Keratinocyte (primary cell): Measurements from ENCODE around the gene NDUFS2. TPM values are rescaled to one million over a fixed set of nuclear protein-coding genes. Genes with fewer than 3 reads are reported as not detected.

ENCODE experiments used
- DNase-seq: peaks from one replicate; pipeline ENCODE4 v3.0.0-alpha.2; 2011; ENCODE audit warnings: low read depth, missing footprints, low spot score
- FAIRE-seq: peaks from 2 replicates; lab custom pipeline; 2011; peaks lifted over from hg19 to GRCh38; lab: Jason Lieb, UNC
- H2AFZ ChIP-seq: 2 replicates; pipeline ENCODE4 v1.6.0; 2012; ENCODE audit warnings: low read length, control low read depth, inconsistent platforms; ENCODE audit not compliant: control insufficient read depth
- H3K27ac ChIP-seq: 2 replicates; pipeline ENCODE4 v1.5.1; 2011; ENCODE audit warnings: low read length; ENCODE audit not compliant: control insufficient read depth, insufficient read depth
- H3K27me3 ChIP-seq: 3 replicates; pipeline ENCODE4 v1.6.0; 2011; ENCODE audit warnings: low read length; ENCODE audit not compliant: control insufficient read depth, insufficient read depth; ENCODE audit errors: extremely low read depth
- H3K36me3 ChIP-seq, 2 experiments: 2 replicates in 1 of 2; 3 replicates in 1 of 2; pipeline ENCODE4 v1.5.1; 2011; ENCODE audit warnings: low read length in 2 of 2, mild to moderate bottlenecking in 1 of 2; ENCODE audit not compliant: control insufficient read depth in 2 of 2, insufficient read depth in 2 of 2; ENCODE audit errors: extremely low read depth in 1 of 2
- H3K4me1 ChIP-seq: 3 replicates; pipeline ENCODE4 v1.5.1; 2011; ENCODE audit warnings: low read length; ENCODE audit not compliant: control insufficient read depth, insufficient read depth; ENCODE audit errors: extremely low read depth
- H3K4me2 ChIP-seq: 3 replicates; pipeline ENCODE4 v1.6.0; 2011; ENCODE audit warnings: low read depth, low read length; ENCODE audit not compliant: control insufficient read depth, insufficient read depth; ENCODE audit errors: extremely low read depth
- H3K4me3 ChIP-seq, 3 experiments: fragments of 200-600 bp in 1 of 3; sonication (generic) in 1 of 3; 2 replicates in 2 of 3; 3 replicates in 1 of 3; pipeline ENCODE4 v1.5.1; 2011 to 2016; ENCODE audit warnings: low read length in 3 of 3, mild to moderate bottlenecking in 3 of 3, control low read depth in 2 of 3, inconsistent platforms in 1 of 3, low read depth in 1 of 3, mixed read lengths in 1 of 3, mixed run types in 1 of 3, moderate library complexity in 1 of 3; ENCODE audit not compliant: control insufficient read depth in 2 of 3, insufficient read depth in 2 of 3; ENCODE audit errors: extremely low read depth in 1 of 3
- H3K79me2 ChIP-seq: 2 replicates; pipeline ENCODE4 v1.6.0; 2012; ENCODE audit warnings: low read length; ENCODE audit not compliant: control insufficient read depth, insufficient read depth
- H3K9ac ChIP-seq: 3 replicates; pipeline ENCODE4 v1.6.0; 2011; ENCODE audit warnings: low read length; ENCODE audit not compliant: control insufficient read depth, insufficient read depth; ENCODE audit errors: extremely low read depth
- H3K9me1 ChIP-seq: 3 replicates; pipeline ENCODE4 v1.6.0; 2011; ENCODE audit warnings: low read length; ENCODE audit not compliant: control insufficient read depth, insufficient read depth; ENCODE audit errors: extremely low read depth
- H3K9me3 ChIP-seq: 2 replicates; pipeline ENCODE4 v1.5.1; 2012; ENCODE audit warnings: low read depth, low read length; ENCODE audit not compliant: control insufficient read depth
- H4K20me1 ChIP-seq: 3 replicates; pipeline ENCODE4 v1.6.0; 2011; ENCODE audit warnings: low read length; ENCODE audit not compliant: control insufficient read depth, insufficient read depth; ENCODE audit errors: extremely low read depth
- EZH2 ChIP-seq: IDR thresholded peaks from one replicate; pipeline ENCODE4 v1.6.1; 2012; ENCODE audit warnings: inconsistent platforms, mild to moderate bottlenecking, low read length, moderate library complexity
- dilution Hi-C: fragments of 300-500 bp; cut with MboI; formaldehyde crosslinking; loops from one replicate; pipeline ENCODE4 v1.7.0; 2020; ENCODE audit warnings: low sequenced_read_pairs; ENCODE audit not compliant: extremely low pct_ligation_motif_present
- polyA plus RNA-seq, 5 experiments: library from polyadenylated mRNA; depleted of rRNA in 3 of 5; stranded (reverse) in 3 of 5; stranded (forward) in 1 of 5; unstranded in 1 of 5; fragments of >200 nt; gene quantifications; 1 replicate in 1 of 5; 2 replicates in 3 of 5; 3 replicates in 1 of 5; pipeline versions ENCODE4 v1.2.1 to v1.2.3, GENCODE V29; 2011 to 2012; ENCODE audit warnings: missing spikeins in 2 of 5, low read depth in 1 of 5, low replicate concordance in 1 of 5
- TF ChIP-seq, protein P1 (sequence below), 3 experiments: IDR thresholded peaks in 1 of 3; conservative IDR thresholded peaks in 1 of 3; optimal IDR thresholded peaks in 1 of 3; 2 replicates in 2 of 3; 3 replicates in 1 of 3; pipeline versions ENCODE3 to v1.5.1; 2011; ENCODE audit warnings: low read length in 3 of 3, mild to moderate bottlenecking in 3 of 3, moderate library complexity in 2 of 3, control low read depth in 1 of 3, inconsistent platforms in 1 of 3; ENCODE audit not compliant: insufficient read depth in 2 of 3; ENCODE audit errors: extremely low read depth in 1 of 3

Gene NDUFS2
- polyA plus RNA-seq, 1 donor (not counting 4 experiments of a cell fraction or from before 2014, with no cell fraction given): 136 TPM

DNA sequence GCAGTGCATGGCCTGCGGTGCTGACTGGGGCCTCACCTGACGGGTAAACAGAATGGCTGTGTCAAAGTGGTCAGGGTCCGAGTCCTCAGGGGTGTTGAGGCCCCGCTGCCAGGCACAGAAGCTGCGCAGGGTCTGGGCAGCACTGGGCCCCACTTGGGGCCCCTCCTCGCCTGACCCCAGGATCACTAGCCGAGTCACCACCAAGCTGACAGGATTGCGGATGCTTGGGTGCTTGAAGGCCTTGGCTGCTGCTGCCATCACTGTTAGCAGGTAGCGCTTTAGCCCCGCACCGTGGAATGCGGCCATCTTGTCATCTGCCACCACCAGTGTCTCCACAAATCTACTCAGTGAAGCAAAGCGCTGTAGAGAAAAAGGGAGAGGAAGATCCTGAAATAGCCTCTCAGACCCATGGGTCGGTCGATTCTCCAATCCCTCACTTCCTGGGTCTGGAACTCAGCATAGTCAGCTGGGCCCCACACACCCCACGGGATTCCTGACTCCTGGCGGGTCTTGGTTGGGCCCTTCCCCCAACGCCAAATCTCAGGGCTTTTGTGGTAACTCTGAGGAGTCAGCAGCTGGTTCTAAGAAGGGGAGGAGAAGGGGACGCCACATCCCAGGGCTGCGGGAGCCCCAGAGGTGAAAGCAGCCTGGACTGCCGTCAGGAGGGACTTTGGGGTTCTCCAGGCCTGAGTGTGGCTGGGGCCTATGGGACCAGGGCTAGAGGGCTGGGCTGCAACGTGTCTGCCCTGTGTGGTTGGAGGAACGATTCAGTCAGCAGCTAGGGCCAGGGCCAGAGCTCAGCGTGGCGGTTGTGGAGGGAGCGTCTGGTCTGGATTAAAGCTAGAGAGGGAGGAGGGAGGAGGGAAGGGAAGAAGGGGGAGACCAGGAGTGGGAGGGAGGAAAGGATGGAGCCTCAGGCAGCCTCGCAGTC lies 5.4 kb upstream of the NDUFS2 start:
- Histone ChIP-seq H3K4me3 (no peak overlapping the region), H4K20me1 (no peaks in the 10 kb centered on the region), H3K4me2 (no peak overlapping the region), H3K9ac (no peak overlapping the region), H3K79me2 (no peaks in the 10 kb centered on the region), H3K27ac (no peak overlapping the region), H3K4me1 (peaks cover 41% of the 10 kb centered on the region), H3K36me3 (no peaks in the 10 kb centered on the region), H3K9me1 (no peaks in the 10 kb centered on the region), H3K9me3 (no peaks in the 10 kb centered on the region), H2AFZ (no peak overlapping the region), H3K27me3 (no peaks in the 10 kb centered on the region)
- dilution Hi-C loops: no loop called here
- FAIRE-seq (no peak), DNase-seq (no peak)
- TF ChIP-seq, protein P1, sequence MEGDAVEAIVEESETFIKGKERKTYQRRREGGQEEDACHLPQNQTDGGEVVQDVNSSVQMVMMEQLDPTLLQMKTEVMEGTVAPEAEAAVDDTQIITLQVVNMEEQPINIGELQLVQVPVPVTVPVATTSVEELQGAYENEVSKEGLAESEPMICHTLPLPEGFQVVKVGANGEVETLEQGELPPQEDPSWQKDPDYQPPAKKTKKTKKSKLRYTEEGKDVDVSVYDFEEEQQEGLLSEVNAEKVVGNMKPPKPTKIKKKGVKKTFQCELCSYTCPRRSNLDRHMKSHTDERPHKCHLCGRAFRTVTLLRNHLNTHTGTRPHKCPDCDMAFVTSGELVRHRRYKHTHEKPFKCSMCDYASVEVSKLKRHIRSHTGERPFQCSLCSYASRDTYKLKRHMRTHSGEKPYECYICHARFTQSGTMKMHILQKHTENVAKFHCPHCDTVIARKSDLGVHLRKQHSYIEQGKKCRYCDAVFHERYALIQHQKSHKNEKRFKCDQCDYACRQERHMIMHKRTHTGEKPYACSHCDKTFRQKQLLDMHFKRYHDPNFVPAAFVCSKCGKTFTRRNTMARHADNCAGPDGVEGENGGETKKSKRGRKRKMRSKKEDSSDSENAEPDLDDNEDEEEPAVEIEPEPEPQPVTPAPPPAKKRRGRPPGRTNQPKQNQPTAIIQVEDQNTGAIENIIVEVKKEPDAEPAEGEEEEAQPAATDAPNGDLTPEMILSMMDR (optimal IDR thresholded peaks at IDR 0.05 in 1 of 3, IDR thresholded peaks at IDR 0.05 in 1 of 3, conservative IDR thresholded peaks at IDR 0.05 in 1 of 3; ENCODE audit: extremely low read depth in 1 of 3, insufficient read depth in 2 of 3, low read length in 3 of 3): no peak
- TF ChIP-seq EZH2: no peak

DNA sequence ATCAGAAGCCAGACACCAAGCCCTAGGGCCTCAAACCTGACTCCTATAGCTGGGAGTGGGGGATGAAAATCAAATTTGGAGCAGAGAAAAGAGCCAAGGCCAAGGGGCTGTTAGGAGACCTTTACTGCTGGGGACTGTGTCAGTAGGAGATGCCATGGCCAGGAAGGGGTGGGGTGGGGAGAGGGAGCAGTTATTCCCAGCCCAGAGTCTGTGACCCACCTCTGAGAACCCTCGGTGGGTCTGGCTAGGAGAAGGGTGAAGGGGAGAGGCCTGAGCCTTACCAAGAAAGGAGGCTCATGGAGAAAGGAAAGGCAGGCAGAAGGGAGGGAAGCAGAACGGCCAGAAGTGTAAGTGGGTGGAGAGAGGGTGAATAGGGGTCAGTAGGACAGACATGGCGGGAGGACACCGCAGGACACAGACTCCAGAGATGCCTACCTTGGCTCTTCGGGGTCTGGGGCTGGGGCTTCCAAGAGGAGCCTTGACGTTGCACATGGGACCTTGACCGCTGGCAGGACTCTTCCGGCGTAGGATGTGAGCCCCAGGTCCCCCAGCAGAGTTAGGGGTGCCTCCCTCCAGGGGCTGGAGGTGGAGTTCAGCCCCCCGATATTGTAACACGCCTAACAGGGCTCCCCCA lies 4.5 kb upstream of the NDUFS2 start:
- Histone ChIP-seq H3K9me3 (no peaks in the 10 kb centered on the region), H3K27ac (no peak overlapping the region), H3K36me3 (no peaks in the 10 kb centered on the region), H3K4me3 (no peak overlapping the region), H3K79me2 (peaks cover 4% of the 10 kb centered on the region), H2AFZ (peak overlapping the region; percentile 46), H3K9me1 (no peaks in the 10 kb centered on the region), H4K20me1 (no peaks in the 10 kb centered on the region), H3K27me3 (no peaks in the 10 kb centered on the region), H3K4me2 (peak overlapping the region; percentile 27), H3K4me1 (peaks cover 44% of the 10 kb centered on the region), H3K9ac (peak overlapping the region; percentile 0)
- no peak for DNase-seq
- TF ChIP-seq EZH2: no peak
- TF ChIP-seq, protein P1 (optimal IDR thresholded peaks at IDR 0.05 in 1 of 3, IDR thresholded peaks at IDR 0.05 in 1 of 3, conservative IDR thresholded peaks at IDR 0.05 in 1 of 3; ENCODE audit: extremely low read depth in 1 of 3, insufficient read depth in 2 of 3, low read length in 3 of 3): no peak
- dilution Hi-C loops: no loop called here
- no peak for FAIRE-seq
